Ovary (tissue), 3 donors: ENCODE results near the gene ZMAT3.

Source experiments
- CTCF ChIP-seq, 3 donors: fragments of 450-650 bp in 2 of 3; fragments of 200-600 bp in 1 of 3; IDR thresholded peaks; one replicate each; pipeline versions ENCODE4 v1.5.1 to v1.8.0; 2016 to 2022; ENCODE audit warnings: antibody characterized with exemption in 3 of 3, mild to moderate bottlenecking in 1 of 3
- POLR2A ChIP-seq: fragments of 450-650 bp; IDR thresholded peaks from one replicate; pipeline ENCODE4 v1.6.1; 2017; ENCODE audit warnings: antibody characterized with exemption, mild to moderate bottlenecking, moderate library complexity
- donor health status: DM: no; HTN: no; CAD: no.

- TF ChIP-seq CTCF (IDR thresholded peaks at IDR 0.05) (no peak), POLR2A (no peak)
Measured at GRCh38 chr3:179016979-179017670, 54.5 kb downstream of the ZMAT3 start.
